Bronchial epithelial cell (primary cell): ENCODE measurements around the gene UNK. TPM values are rescaled to one million over a fixed set of nuclear protein-coding genes. Genes with fewer than 3 reads are reported as not detected.

Experiments used
- DNase-seq: peaks from one replicate; pipeline ENCODE4 v3.0.0-alpha.2; 2010; ENCODE audit warnings: low read depth
- FAIRE-seq: peaks from 2 replicates; lab custom pipeline; 2011; peaks lifted over from hg19 to GRCh38; lab: Jason Lieb, UNC
- H3K27me3 ChIP-seq: 2 replicates; pipeline ENCODE4 v1.5.1; 2011; ENCODE audit warnings: low read length; ENCODE audit not compliant: control insufficient read depth, insufficient read depth
- H3K36me3 ChIP-seq: 2 replicates; pipeline ENCODE4 v1.5.1; 2011; ENCODE audit warnings: low read length; ENCODE audit not compliant: control insufficient read depth, insufficient read depth
- H3K4me3 ChIP-seq: 2 replicates; pipeline ENCODE4 v1.5.1; 2011; ENCODE audit warnings: mild to moderate bottlenecking, low read depth, low read length, control low read depth
- CTCF ChIP-seq: IDR thresholded peaks from 2 replicates; pipeline ENCODE4 v1.5.1; 2011; ENCODE audit warnings: mild to moderate bottlenecking, moderate library complexity, low read length, control low read depth, inconsistent platforms; ENCODE audit not compliant: insufficient read depth, severe bottlenecking
- total RNA-seq: library from RNA; depleted of rRNA; stranded (reverse); fragments of >200 nt; gene quantifications from 2 replicates; pipeline ENCODE4 v1.2.1, GENCODE V29; 2014

UNK gene
- total RNA-seq, 1 donor from 2014 or later = 10.8 TPM

GRCh38 chr17:75813081-75814020, 28.7 kb downstream of the UNK start:
- Histone ChIP-seq H3K27me3 (no peaks in the 10 kb centered on the region), H3K36me3 (peaks cover 34% of the 10 kb centered on the region), H3K4me3 (no peak overlapping the region)
- no peak for DNase-seq
- peak; percentile 60 for FAIRE-seq
- no peak for TF ChIP-seq CTCF

- Histone ChIP-seq H3K36me3 (peaks cover 39% of the 10 kb centered on the region), H3K27me3 (no peaks in the 10 kb centered on the region), H3K4me3 (no peak overlapping the region)
- DNase-seq (no peak), FAIRE-seq (no peak)
- no peak for TF ChIP-seq CTCF
Measured at GRCh38 chr17:75814021-75814395, 29.4 kb downstream of the UNK start.

GRCh38 chr17:75814900-75815373, 30.3 kb downstream of the UNK start:
- Histone ChIP-seq H3K36me3 (peaks cover 43% of the 10 kb centered on the region), H3K4me3 (no peak overlapping the region), H3K27me3 (no peaks in the 10 kb centered on the region)
- peak; percentile 83 for DNase-seq
- FAIRE-seq = peak; percentile 43
- no peak for TF ChIP-seq CTCF

GRCh38 chr17:75815399-75815798, 30.8 kb downstream of the UNK start:
- H3K4me3 ChIP-seq = no peak overlapping the region
- H3K27me3 ChIP-seq = no peaks in the 10 kb centered on the region
- TF ChIP-seq CTCF = no peak
- peaks cover 47% of the 10 kb centered on the region for H3K36me3 ChIP-seq
- no peak for DNase-seq
- FAIRE-seq = no peak

GRCh38 chr17:75816693-75817092, 32.1 kb downstream of the UNK start:
- peaks cover 51% of the 10 kb centered on the region for H3K36me3 ChIP-seq
- no peaks in the 10 kb centered on the region for H3K27me3 ChIP-seq
- DNase-seq (no peak), FAIRE-seq (no peak)
- TF ChIP-seq CTCF = no peak
- H3K4me3 ChIP-seq = no peak overlapping the region
